T-cell (primary cell): Measurements from ENCODE around the gene OR6X1. TPM values are rescaled to one million over a fixed set of nuclear protein-coding genes. Genes with fewer than 3 reads are reported as not detected.

Experiments used
- ATAC-seq, 4 experiments: fragments of 200-7000 bp in 3 of 4; fragments of 150-1000 bp in 1 of 4; cut with Tn5 transposase; replicated peaks in 1 of 4; 1 replicate in 3 of 4; 2 replicates in 1 of 4; pipeline ENCODE4 v1.10.0; 2021; ENCODE audit warnings: moderate library complexity in 3 of 4, mild to moderate bottlenecking in 2 of 4, moderate number of reproducible peaks in 1 of 4
- CTCF ChIA-PET, 2 donors: fragments of 300-600 bp; sonication (Branson Sonifier 250); formaldehyde crosslinking; loops; one replicate each; lab custom pipeline; 2022; ENCODE audit warnings: antibody characterized with exemption in 2 of 2; lab: Charles Lee
- POLR2A ChIA-PET, 2 donors: fragments of 300-600 bp; sonication (Branson Sonifier 250); formaldehyde crosslinking; loops; one replicate each; lab custom pipeline; 2022; ENCODE audit warnings: antibody characterized with exemption in 2 of 2; lab: Charles Lee
- DNase-seq, 35 experiments: peaks; one replicate each; pipeline versions ENCODE4 v3.0.0 to v3.0.0-alpha.2; 2013 to 2023
- H3K27ac ChIP-seq: one replicate; pipeline ENCODE4 v1.5.1; 2013; ENCODE audit warnings: low read length
- H3K27me3 ChIP-seq, 2 experiments: replicated peaks in 1 of 2; 1 replicate in 1 of 2; 2 replicates in 1 of 2; pipeline versions ENCODE4 v1.6.1 to v1.7.0; 2013; ENCODE audit warnings: low read length in 1 of 2, mixed read lengths in 1 of 2; ENCODE audit not compliant: control insufficient read depth in 2 of 2, insufficient read depth in 2 of 2; ENCODE audit errors: extremely low read depth in 1 of 2
- H3K36me3 ChIP-seq, 2 donors: 1 replicate in 1 of 2; 2 replicates in 1 of 2; pipeline versions ENCODE4 v1.6.1 to v1.7.0; 2013; ENCODE audit warnings: low read length in 1 of 2; ENCODE audit not compliant: control insufficient read depth in 2 of 2, insufficient read depth in 1 of 2; ENCODE audit errors: extremely low read depth in 1 of 2
- H3K4me1 ChIP-seq, 2 experiments: 1 replicate in 1 of 2; 2 replicates in 1 of 2; pipeline versions ENCODE4 v1.6.1 to v1.7.0; 2013; ENCODE audit warnings: low read length in 2 of 2, mixed read lengths in 1 of 2; ENCODE audit not compliant: insufficient read depth in 2 of 2, control insufficient read depth in 1 of 2; ENCODE audit errors: extremely low read depth in 1 of 2
- H3K4me3 ChIP-seq, 2 donors: 1 replicate in 1 of 2; 2 replicates in 1 of 2; pipeline versions ENCODE4 v1.5.1 to v1.7.0; 2013; ENCODE audit warnings: mild to moderate bottlenecking in 2 of 2, low read length in 1 of 2, moderate library complexity in 1 of 2; ENCODE audit not compliant: control insufficient read depth in 1 of 2; ENCODE audit errors: extremely low read depth in 1 of 2
- H3K9me3 ChIP-seq: 2 replicates; pipeline ENCODE4 v1.7.0; 2013
- H3K27ac Mint-ChIP-seq, 2 donors: one replicate each; pipeline ENCODE4 v1.8.0; 2020 to 2021; ENCODE audit warnings: mild to moderate bottlenecking in 2 of 2, mixed read lengths in 2 of 2
- H3K27me3 Mint-ChIP-seq, 2 donors: one replicate each; pipeline ENCODE4 v1.8.0; 2021 to 2022; ENCODE audit warnings: mixed read lengths in 2 of 2
- H3K36me3 Mint-ChIP-seq: one replicate; pipeline ENCODE4 v1.8.0; 2021; ENCODE audit warnings: mixed read lengths
- H3K4me1 Mint-ChIP-seq, 3 donors: one replicate each; pipeline ENCODE4 v1.8.0; 2020 to 2022; ENCODE audit warnings: mixed read lengths in 3 of 3, mild to moderate bottlenecking in 1 of 3
- H3K4me3 Mint-ChIP-seq, 3 donors: one replicate each; pipeline ENCODE4 v1.8.0; 2020 to 2022; ENCODE audit warnings: mild to moderate bottlenecking in 3 of 3, mixed read lengths in 3 of 3, moderate library complexity in 3 of 3
- H3K9me3 Mint-ChIP-seq, 3 donors: one replicate each; pipeline ENCODE4 v1.8.0; 2020 to 2022; ENCODE audit warnings: mixed read lengths in 3 of 3
- WGBS: methylation state at CpG from one replicate; pipeline ENCODE4 v1.1.5; 2013; ENCODE audit warnings: missing lambda C conversion rate; ENCODE audit not compliant: insufficient coverage; 5-methylcytosine and 5-hydroxymethylcytosine counted together
- total RNA-seq, 35 experiments: library from RNA in 6 of 35; stranded (reverse) in 6 of 35; fragments of 120-200 nt in 1 of 35; gene quantifications; one replicate each; pipeline versions ENCODE4 v1.2.1 to v1.2.4 and lab custom pipeline; 2013 to 2026

OR6X1 gene
- total RNA-seq, 5 donors from 2014 or later (not counting 1 experiment from before 2014, with no cell fraction given), result not detected

GRCh38 chr11:123745764-123746451 is 8.4 kb downstream of the OR6X1 start:
- no peak overlapping the region for H3K27ac ChIP-seq
- peaks cover 4 to 14% of the 10 kb centered on the region in 2 experiments for H3K4me1 ChIP-seq
- Mint-ChIP-seq H3K9me3 (no peaks in the 10 kb centered on the region), H3K27me3 (peaks cover 26 to 30% of the 10 kb centered on the region in 2 donors), H3K36me3 (no peaks in the 10 kb centered on the region), H3K4me3 (no peak overlapping the region), H3K27ac (peak overlapping the region in 1 of 2 donors; percentile 7), H3K4me1 (peaks cover 11 to 16% (median 11%) of the 10 kb centered on the region in 3 donors)
- 29% methylated on average over 1 of the region's 2 CpGs for WGBS
- no peak for ATAC-seq
- CTCF ChIA-PET, result interaction anchor here in 1 of 2 donors (0.6 kb wide), 1 partner anchor 1020 kb away, joined by 4 read pairs; no protein-coding TSS in a partner anchor
- no peaks in the 10 kb centered on the region for H3K36me3 ChIP-seq
- H3K9me3 ChIP-seq, result no peaks in the 10 kb centered on the region
- H3K27me3 ChIP-seq, result peaks cover 0 to 2% of the 10 kb centered on the region in 2 experiments
- POLR2A ChIA-PET, result interaction anchor here in 1 of 2 donors (0.6 kb wide), 1 partner anchor 1002 kb away, joined by 3 read pairs; no protein-coding TSS in a partner anchor
- DNase-seq, result no peak
- H3K4me3 ChIP-seq, result no peak overlapping the region

DNA sequence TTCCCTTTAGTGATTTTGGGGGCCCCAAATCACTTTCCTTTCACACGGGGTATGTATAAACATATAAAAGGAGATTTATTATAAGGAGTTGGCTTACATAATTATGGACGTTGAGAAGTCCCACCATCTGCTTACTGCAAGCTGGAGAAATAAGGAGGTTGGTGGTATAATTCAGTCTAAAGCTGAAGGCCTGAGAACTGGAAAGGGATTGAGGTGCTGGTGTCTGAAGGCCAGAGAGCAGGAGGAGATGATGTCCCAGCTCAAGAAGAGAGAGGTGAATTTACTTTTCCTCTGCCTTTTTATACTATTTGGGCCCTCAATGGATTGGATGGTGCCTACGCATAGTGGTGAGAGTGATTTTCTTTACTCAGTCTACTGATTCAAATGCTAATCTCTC is 11.6 kb downstream of the OR6X1 start:
- ChIA-PET POLR2A (interaction anchor here in 1 of 2 donors (0.7 kb wide), 1 partner anchor 14 kb away, joined by 3 read pairs; no protein-coding TSS in a partner anchor), CTCF (interaction anchor here in 1 of 2 donors (0.6 kb wide), 1 partner anchor 675 kb away, joined by 7 read pairs; no protein-coding TSS in a partner anchor)
- H3K4me1 ChIP-seq, result peaks cover 14 to 22% of the 10 kb centered on the region in 2 experiments
- H3K4me3 Mint-ChIP-seq, result peak overlapping the region; percentile 87 to 94 (median 92)
- no peaks in the 10 kb centered on the region for H3K9me3 Mint-ChIP-seq
- peaks cover 3 to 7% of the 10 kb centered on the region in 2 donors for H3K27me3 Mint-ChIP-seq
- no peaks in the 10 kb centered on the region for H3K9me3 ChIP-seq
- H3K4me3 ChIP-seq, result no peak overlapping the region
- ATAC-seq (no peak), DNase-seq (peak in 1 of 35 experiments; percentile 5)
- H3K4me1 Mint-ChIP-seq, result peaks cover 33 to 42% (median 40%) of the 10 kb centered on the region in 3 donors
- peak overlapping the region; percentile 94 to 96 for H3K27ac Mint-ChIP-seq
- peaks cover 0 to 2% of the 10 kb centered on the region in 2 experiments for H3K27me3 ChIP-seq
- no peak overlapping the region for H3K27ac ChIP-seq
- H3K36me3 Mint-ChIP-seq, result peaks cover 8% of the 10 kb centered on the region
- 100% methylated on average over 1 of the region's 3 CpGs for WGBS
- peaks cover 4 to 9% of the 10 kb centered on the region in 2 donors for H3K36me3 ChIP-seq

DNA sequence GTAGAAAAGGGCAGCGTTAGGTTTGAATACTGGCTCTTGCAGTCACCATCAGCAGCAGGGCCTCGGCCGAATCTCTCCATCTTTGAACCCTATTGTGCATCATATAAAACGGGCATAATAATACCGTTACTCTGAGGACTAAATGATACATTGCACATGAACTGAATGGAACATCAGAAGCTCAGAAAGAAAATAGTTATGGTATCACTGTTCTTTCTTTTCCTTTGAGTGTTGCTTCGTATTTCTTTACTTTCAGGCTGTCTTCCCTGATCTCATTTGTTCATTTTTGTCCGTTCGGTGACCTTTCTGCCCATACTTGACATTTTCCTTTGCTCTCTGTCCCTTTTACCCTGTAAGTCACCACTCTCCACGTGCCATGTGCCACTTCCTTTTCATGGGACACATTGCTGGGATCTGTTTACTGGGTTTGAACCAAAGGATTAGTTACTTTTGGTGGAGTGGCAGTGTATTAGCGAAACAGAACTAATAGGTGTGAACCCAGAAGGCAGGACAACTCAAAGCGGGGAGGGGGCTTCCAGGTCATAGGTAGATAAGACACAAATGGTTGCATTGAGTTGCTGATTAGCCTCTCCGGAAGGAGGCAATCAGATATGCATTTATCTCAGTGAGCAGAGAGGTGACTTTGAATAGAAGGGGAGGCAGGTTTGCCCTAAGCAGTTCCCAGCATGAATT is 12.1 kb downstream of the OR6X1 start:
- ATAC-seq (peak in 3 of 4 experiments; percentile 10 to 17 (median 11)), DNase-seq (peak in 4 of 35 experiments; percentile 0 to 34 (median 4))
- no peaks in the 10 kb centered on the region for H3K9me3 Mint-ChIP-seq
- Histone ChIP-seq H3K27me3 (peaks cover 0 to 2% of the 10 kb centered on the region in 2 experiments), H3K9me3 (no peaks in the 10 kb centered on the region), H3K36me3 (peaks cover 4 to 14% of the 10 kb centered on the region in 2 donors), H3K27ac (peak overlapping the region; percentile 61), H3K4me1 (peaks cover 14 to 22% of the 10 kb centered on the region in 2 experiments), H3K4me3 (peak overlapping the region; percentile 71 to 94)
- ChIA-PET POLR2A (no interaction called here), CTCF (interaction anchor here (0.5 to 0.6 kb wide), 2 partner anchors 34 to 684 kb away, joined by 3 to 4 read pairs; no protein-coding TSS in a partner anchor)
- WGBS, result 93% methylated on average over 2 of the region's 12 CpGs
- peaks cover 3 to 5% of the 10 kb centered on the region in 2 donors for H3K27me3 Mint-ChIP-seq
- H3K4me1 Mint-ChIP-seq, result peaks cover 39 to 46% (median 46%) of the 10 kb centered on the region in 3 donors
- peak overlapping the region; percentile 94 to 96 for H3K27ac Mint-ChIP-seq
- H3K36me3 Mint-ChIP-seq, result peaks cover 11% of the 10 kb centered on the region
- peak overlapping the region; percentile 87 to 94 (median 92) for H3K4me3 Mint-ChIP-seq

- peaks cover 41 to 51% (median 48%) of the 10 kb centered on the region in 3 donors for H3K4me1 Mint-ChIP-seq
- 0% methylated on average over 26 of the region's 67 CpGs for WGBS
- peaks cover 3% of the 10 kb centered on the region in 2 donors for H3K27me3 Mint-ChIP-seq
- ATAC-seq, result peak; percentile 94 to 96 (median 95)
- Histone ChIP-seq H3K9me3 (no peaks in the 10 kb centered on the region), H3K27ac (peak within 1 kb of the TSS; percentile 61), H3K4me1 (peaks cover 14 to 22% of the 10 kb centered on the region in 2 experiments), H3K36me3 (peaks cover 4 to 16% of the 10 kb centered on the region in 2 donors), H3K27me3 (peaks cover 0 to 2% of the 10 kb centered on the region in 2 experiments), H3K4me3 (peak within 1 kb of the TSS; percentile 73 to 94)
- peaks cover 15% of the 10 kb centered on the region for H3K36me3 Mint-ChIP-seq
- H3K27ac Mint-ChIP-seq, result peak within 1 kb of the TSS; percentile 94 to 96
- H3K4me3 Mint-ChIP-seq, result peak within 1 kb of the TSS; percentile 87 to 94 (median 92)
- no peaks in the 10 kb centered on the region for H3K9me3 Mint-ChIP-seq
- DNase-seq, result peak; percentile 81 to 94 (median 90)
- CTCF ChIA-PET, result interaction anchor here in 1 of 2 donors (0.6 kb wide), 1 partner anchor 34 kb away, joined by 3 read pairs; no protein-coding TSS in a partner anchor
- POLR2A ChIA-PET, result no interaction called here
Observed at GRCh38 chr11:123741159-123742030, 12.9 kb downstream of the OR6X1 start, which contains the start of gene ZNF202. Gene ZNF202, minus strand, starts transcription at chr11:123741660. Its CDS starts 10,772 bp downstream, at chr11:123730888.

GRCh38 chr11:123740787-123741158 is 13.5 kb downstream of the OR6X1 start:
- no peak for ATAC-seq
- POLR2A ChIA-PET, result no interaction called here
- CTCF ChIA-PET, result interaction anchor here in 1 of 2 donors (0.7 kb wide), 1 partner anchor 1158 kb away, joined by 6 read pairs; no protein-coding TSS in a partner anchor

More at GRCh38 chr11:123740787-123741158, 13.5 kb downstream of the OR6X1 start:
- H3K27me3 Mint-ChIP-seq, result peaks cover under 1% of the 10 kb centered on the region in 2 donors
- peak overlapping the region; percentile 78 to 89 for H3K27ac Mint-ChIP-seq
- WGBS, result 4% methylated on average over 5 of the region's 6 CpGs
- Histone ChIP-seq H3K36me3 (peaks cover 4 to 22% of the 10 kb centered on the region in 2 donors), H3K9me3 (no peaks in the 10 kb centered on the region), H3K27me3 (peaks cover 0 to under 1% of the 10 kb centered on the region in 2 experiments), H3K27ac (peak overlapping the region; percentile 61), H3K4me1 (peaks cover 14 to 22% of the 10 kb centered on the region in 2 experiments), H3K4me3 (peak overlapping the region; percentile 73 to 94)
- peaks cover 41 to 54% (median 48%) of the 10 kb centered on the region in 3 donors for H3K4me1 Mint-ChIP-seq
- H3K36me3 Mint-ChIP-seq, result peaks cover 15% of the 10 kb centered on the region
- H3K9me3 Mint-ChIP-seq, result no peaks in the 10 kb centered on the region
- DNase-seq, result peak in 1 of 35 experiments; percentile 0
- peak overlapping the region; percentile 87 to 94 (median 92) for H3K4me3 Mint-ChIP-seq
